Endodermal cell (in vitro differentiated cells): Measurements from ENCODE around the gene CD302. TPM values are rescaled to one million over a fixed set of nuclear protein-coding genes. Genes with fewer than 3 reads are reported as not detected.
A peak's percentile ranks its signal among the peaks of the same experiment; 100 is the strongest.

Experiments used
- DNase-seq: peaks from one replicate; pipeline ENCODE4 v3.0.0-alpha.2; 2017
- H3K27ac ChIP-seq: 2 replicates; pipeline ENCODE4 v1.5.1; 2013; ENCODE audit warnings: mild to moderate bottlenecking, low read depth, low read length, moderate library complexity
- H3K27me3 ChIP-seq: 2 replicates; pipeline ENCODE4 v1.6.1; 2013; ENCODE audit warnings: mild to moderate bottlenecking, low read length, moderate library complexity; ENCODE audit not compliant: insufficient read depth, control insufficient read depth, poor library complexity, severe bottlenecking
- H3K36me3 ChIP-seq: 2 replicates; pipeline ENCODE4 v1.7.0; 2013; ENCODE audit warnings: mild to moderate bottlenecking, low read length, moderate library complexity; ENCODE audit not compliant: control insufficient read depth, insufficient read depth
- H3K4me1 ChIP-seq: one replicate; pipeline ENCODE4 v1.7.0; 2013; ENCODE audit warnings: low read length; ENCODE audit not compliant: control insufficient read depth, insufficient read depth
- H3K4me3 ChIP-seq: 2 replicates; pipeline ENCODE4 v1.5.1; 2013; ENCODE audit warnings: mild to moderate bottlenecking, low read length, moderate library complexity
- H3K9ac ChIP-seq: 2 replicates; pipeline ENCODE4 v1.6.1; 2013; ENCODE audit warnings: mild to moderate bottlenecking, low read length, moderate library complexity; ENCODE audit not compliant: poor library complexity, severe bottlenecking; ENCODE audit errors: extremely low read depth
- H3K9me3 ChIP-seq: 2 replicates; pipeline ENCODE4 v1.6.1; 2013; ENCODE audit warnings: mild to moderate bottlenecking, low read length, moderate library complexity; ENCODE audit not compliant: control insufficient read depth
- H3K27ac Mint-ChIP-seq: 2 replicates; pipeline ENCODE4 v1.8.0; 2020; ENCODE audit warnings: mixed read lengths
- H3K27me3 Mint-ChIP-seq: 2 replicates; pipeline ENCODE4 v1.8.0; 2021; ENCODE audit warnings: mild to moderate bottlenecking, mixed read lengths; ENCODE audit not compliant: insufficient read depth
- H3K36me3 Mint-ChIP-seq: 2 replicates; pipeline ENCODE4 v1.8.0; 2020; ENCODE audit warnings: low read depth, mixed read lengths
- H3K4me1 Mint-ChIP-seq: 2 replicates; pipeline ENCODE4 v1.8.0; 2020; ENCODE audit warnings: mixed read lengths
- H3K4me3 Mint-ChIP-seq: 2 replicates; pipeline ENCODE4 v1.8.0; 2020; ENCODE audit warnings: mild to moderate bottlenecking, moderate library complexity, mixed read lengths
- H3K9me3 Mint-ChIP-seq: 2 replicates; pipeline ENCODE4 v1.8.0; 2020; ENCODE audit warnings: mild to moderate bottlenecking, mixed read lengths
- WGBS, 2 experiments: methylation state at CpG; one replicate each; pipeline versions ENCODE4 v1.1.5 to v1.1.7; 2013; ENCODE audit warnings: missing lambda C conversion rate in 2 of 2, mixed read lengths in 1 of 2; ENCODE audit not compliant: insufficient coverage in 1 of 2, insufficient read length in 1 of 2; 5-methylcytosine and 5-hydroxymethylcytosine counted together
- long read RNA-seq, 4 experiments: library from polyadenylated mRNA in 2 of 4; library from RNA in 1 of 4; library from capped mRNA in 1 of 4; stranded (forward) in 3 of 4; unstranded in 1 of 4; transcript quantifications; one replicate each; pipeline ENCODE4 v2.0.0, GENCODE V29; 2020 to 2021; ENCODE audit warnings: inconsistent platforms in 1 of 4
- polyA plus RNA-seq, 2 experiments: library from polyadenylated mRNA; stranded (reverse); fragments of 50-300 nt; gene quantifications; one replicate each; pipeline ENCODE4 v1.2.3, GENCODE V29; 2013
- total RNA-seq, 2 donors: library from RNA; stranded (reverse); fragmentation: NEBNext Ultra II Directional in 1 of 2; extraction: Animal tissue kit (Norgen Biotek cat#: 25700) in 1 of 2; gene quantifications; 2 replicates in 1 of 2; 3 replicates in 1 of 2; pipeline ENCODE4 v1.2.1, GENCODE V29; 2021
- TF ChIP-seq, protein P1 (sequence below): fragments of 200-600 bp; sonication (generic); conservative IDR thresholded peaks from 2 replicates; pipeline ENCODE4 v1.5.0; 2021; ENCODE audit warnings: antibody characterized with exemption, mild to moderate bottlenecking

CD302 gene, protein sequence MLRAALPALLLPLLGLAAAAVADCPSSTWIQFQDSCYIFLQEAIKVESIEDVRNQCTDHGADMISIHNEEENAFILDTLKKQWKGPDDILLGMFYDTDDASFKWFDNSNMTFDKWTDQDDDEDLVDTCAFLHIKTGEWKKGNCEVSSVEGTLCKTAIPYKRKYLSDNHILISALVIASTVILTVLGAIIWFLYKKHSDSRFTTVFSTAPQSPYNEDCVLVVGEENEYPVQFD
- total RNA-seq, result 1 to 10 TPM; 1.9 to 2.7 TPM
- 1.5 TPM for polyA plus RNA-seq (2013, experiment 1 of 2)
- polyA plus RNA-seq (2013, experiment 2 of 2), result 1.6 TPM
- long read RNA-seq, experiment 1, partial matches to known transcripts, result 0 of 1 reads
- long read RNA-seq, experiment 1, other reads (novel, unspliced or antisense), result 1 of 1 reads
- long read RNA-seq, experiment 2, transcript CD302-201 (6 exons, 3,741 nt), result major isoform, 8 of 10 reads
- long read RNA-seq, experiment 2, partial matches to known transcripts, result 0 of 10 reads
- long read RNA-seq, experiment 2, other reads (novel, unspliced or antisense), result 1 of 10 reads
- long read RNA-seq, experiment 3, partial matches to known transcripts, result 0 of 2 reads
- long read RNA-seq, experiment 3, other reads (novel, unspliced or antisense), result 0 of 2 reads
- long read RNA-seq, experiment 4, partial matches to known transcripts, result 1 of 3 reads
- long read RNA-seq, experiment 4, other reads (novel, unspliced or antisense), result 1 of 3 reads

DNA sequence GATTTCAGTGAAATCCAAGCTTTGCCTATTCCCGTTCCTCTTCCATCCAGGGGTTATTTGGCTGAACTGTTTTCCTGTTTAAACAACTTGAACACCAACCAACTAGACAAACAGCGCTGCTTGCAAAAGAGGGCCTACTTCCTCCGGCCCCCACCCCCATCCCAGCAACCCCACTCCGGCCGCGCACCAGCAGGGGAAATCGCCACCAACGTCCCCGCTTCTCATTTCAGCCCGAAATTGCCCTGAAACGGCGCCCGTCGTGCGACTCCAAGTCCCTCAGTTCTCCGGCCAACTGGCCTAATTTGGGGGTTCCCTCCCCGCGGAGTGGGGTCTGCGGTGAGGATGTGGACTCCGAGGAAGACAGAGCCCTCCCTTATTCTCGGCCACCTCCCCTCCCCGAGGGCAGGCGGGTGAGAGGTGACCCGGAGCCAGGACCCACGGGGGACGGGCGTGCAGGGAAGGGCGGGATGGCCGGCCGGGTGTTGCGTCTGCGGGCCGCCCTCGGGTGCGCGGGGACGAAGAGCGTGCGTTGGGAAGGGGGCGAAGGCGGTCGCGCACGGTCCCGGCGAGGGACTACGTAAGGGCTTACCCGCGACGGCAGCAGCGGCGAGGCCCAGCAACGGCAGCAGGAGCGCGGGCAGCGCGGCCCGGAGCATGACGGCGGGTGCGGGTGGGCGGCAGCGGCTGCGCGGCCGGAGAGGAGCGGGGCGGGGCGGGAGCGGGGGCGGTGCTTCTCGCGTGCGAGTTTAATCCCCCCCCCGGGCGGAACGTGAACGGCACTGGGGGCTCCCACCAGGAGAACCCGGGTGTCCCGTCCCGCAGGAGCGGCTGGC, at the start of gene CD302:
Gene CD302 (minus strand): TSS at position 666 of the 833 bp plus-strand sequence. CDS start 10 bp downstream, at position 656.
- Mint-ChIP-seq H3K9me3 (no peaks in the 10 kb centered on the region), H3K27me3 (peaks cover 59% of the 10 kb centered on the region), H3K4me1 (peaks cover 27% of the 10 kb centered on the region), H3K36me3 (no peaks in the 10 kb centered on the region), H3K4me3 (peak within 1 kb of the TSS; percentile 72), H3K27ac (peak within 1 kb of the TSS; percentile 32)
- Histone ChIP-seq H3K36me3 (no peaks in the 10 kb centered on the region), H3K27ac (no peak within 1 kb of the TSS), H3K9me3 (no peaks in the 10 kb centered on the region), H3K27me3 (peaks cover 43% of the 10 kb centered on the region), H3K4me1 (no peaks in the 10 kb centered on the region), H3K4me3 (peak within 1 kb of the TSS; percentile 80), H3K9ac (peak within 1 kb of the TSS; percentile 47)
- DNase-seq, result peak; percentile 83
- WGBS, 2 experiments, result 6 to 14% methylated on average over 30 to 82 of the region's 82 CpGs
- TF ChIP-seq, protein P1, sequence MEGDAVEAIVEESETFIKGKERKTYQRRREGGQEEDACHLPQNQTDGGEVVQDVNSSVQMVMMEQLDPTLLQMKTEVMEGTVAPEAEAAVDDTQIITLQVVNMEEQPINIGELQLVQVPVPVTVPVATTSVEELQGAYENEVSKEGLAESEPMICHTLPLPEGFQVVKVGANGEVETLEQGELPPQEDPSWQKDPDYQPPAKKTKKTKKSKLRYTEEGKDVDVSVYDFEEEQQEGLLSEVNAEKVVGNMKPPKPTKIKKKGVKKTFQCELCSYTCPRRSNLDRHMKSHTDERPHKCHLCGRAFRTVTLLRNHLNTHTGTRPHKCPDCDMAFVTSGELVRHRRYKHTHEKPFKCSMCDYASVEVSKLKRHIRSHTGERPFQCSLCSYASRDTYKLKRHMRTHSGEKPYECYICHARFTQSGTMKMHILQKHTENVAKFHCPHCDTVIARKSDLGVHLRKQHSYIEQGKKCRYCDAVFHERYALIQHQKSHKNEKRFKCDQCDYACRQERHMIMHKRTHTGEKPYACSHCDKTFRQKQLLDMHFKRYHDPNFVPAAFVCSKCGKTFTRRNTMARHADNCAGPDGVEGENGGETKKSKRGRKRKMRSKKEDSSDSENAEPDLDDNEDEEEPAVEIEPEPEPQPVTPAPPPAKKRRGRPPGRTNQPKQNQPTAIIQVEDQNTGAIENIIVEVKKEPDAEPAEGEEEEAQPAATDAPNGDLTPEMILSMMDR, result no peak

DNA sequence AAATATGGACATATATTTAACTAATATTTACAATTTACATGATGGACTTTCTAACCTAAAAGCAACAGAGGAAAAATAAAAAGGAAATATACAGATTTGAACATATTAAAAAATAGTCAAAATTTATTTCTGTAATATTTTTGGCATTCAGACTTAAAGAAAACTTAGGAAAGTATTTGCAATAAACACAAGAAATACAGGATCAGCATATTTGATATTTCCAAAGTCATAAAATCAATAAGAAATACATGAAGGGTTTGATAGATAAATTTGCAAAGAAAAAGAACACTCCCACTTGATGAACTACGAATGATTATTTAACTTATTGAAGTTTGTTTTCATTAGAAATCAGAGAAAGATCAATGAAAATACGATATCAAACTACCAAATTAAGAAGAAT, 48.6 kb upstream of the CD302 start:
- no peak overlapping the region for H3K27ac ChIP-seq
- no peak overlapping the region for H3K4me3 Mint-ChIP-seq
- H3K36me3 Mint-ChIP-seq, result no peaks in the 10 kb centered on the region
- WGBS, 2 experiments, result 0% methylated on average over 1 of the region's 2 CpGs; no CpG with 5 or more reads in 1 of the 2 experiments
- no peaks in the 10 kb centered on the region for H3K36me3 ChIP-seq
- no peaks in the 10 kb centered on the region for H3K27me3 Mint-ChIP-seq
- H3K4me1 Mint-ChIP-seq, result no peaks in the 10 kb centered on the region
- no peaks in the 10 kb centered on the region for H3K9me3 Mint-ChIP-seq
- H3K9me3 ChIP-seq, result no peaks in the 10 kb centered on the region
- peaks cover 7% of the 10 kb centered on the region for H3K27me3 ChIP-seq
- DNase-seq, result no peak
- H3K9ac ChIP-seq, result no peak overlapping the region
- no peak overlapping the region for H3K4me3 ChIP-seq
- H3K4me1 ChIP-seq, result no peaks in the 10 kb centered on the region
- TF ChIP-seq, protein P1, result no peak
- H3K27ac Mint-ChIP-seq, result no peak overlapping the region

DNA sequence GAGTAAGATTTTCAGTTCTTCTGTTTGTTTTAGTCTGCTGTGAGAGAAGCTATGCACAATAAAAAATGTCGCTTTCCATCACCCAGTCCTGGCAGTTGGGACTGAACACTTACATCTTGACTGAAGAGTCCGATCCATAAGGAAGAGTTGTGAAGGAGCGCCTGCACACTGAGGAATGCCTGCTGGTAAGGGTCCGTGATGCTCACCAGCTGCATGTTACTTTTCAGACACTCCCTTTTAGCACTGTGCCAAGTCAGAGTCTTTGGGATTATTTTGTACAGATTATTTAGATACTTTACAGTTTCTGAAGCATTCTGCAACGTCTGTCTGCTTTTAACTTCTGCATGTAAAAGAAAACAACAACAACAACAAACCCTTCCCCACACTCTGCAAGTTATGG, 42.6 kb upstream of the CD302 start:
- H3K27me3 ChIP-seq, result no peaks in the 10 kb centered on the region
- H3K27ac ChIP-seq, result no peak overlapping the region
- H3K36me3 ChIP-seq, result no peaks in the 10 kb centered on the region
- no peaks in the 10 kb centered on the region for H3K36me3 Mint-ChIP-seq
- peaks cover 5% of the 10 kb centered on the region for H3K4me1 Mint-ChIP-seq
- H3K4me3 ChIP-seq, result no peak overlapping the region
- no peaks in the 10 kb centered on the region for H3K27me3 Mint-ChIP-seq
- WGBS, 2 experiments, result 89 to 90% methylated on average over 5 of the region's 5 CpGs
- H3K4me3 Mint-ChIP-seq, result no peak overlapping the region
- H3K9me3 Mint-ChIP-seq, result no peaks in the 10 kb centered on the region
- no peaks in the 10 kb centered on the region for H3K9me3 ChIP-seq
- DNase-seq, result no peak
- H3K27ac Mint-ChIP-seq, result no peak overlapping the region
- no peak overlapping the region for H3K9ac ChIP-seq
- no peaks in the 10 kb centered on the region for H3K4me1 ChIP-seq
- TF ChIP-seq, protein P1, result no peak
